ENCODE results near the gene MRTFB. TPM values are rescaled to one million over a fixed set of nuclear protein-coding genes. Genes with fewer than 3 reads are reported as not detected.

The MRTFB gene
- total and polyA plus RNA-seq, 2 of the 13 experiments (the other 11 are each of a cell fraction or from before 2014, with no cell fraction given), result 11.4 to 14.0 TPM

GRCh38 chr16:14071576-14072271 is 605 bp downstream of the MRTFB start (continued):
- TF ChIP-seq ZNF251 (CRISPR knock-in tag; IDR thresholded peaks at IDR 0.05) (no peak), ASH2L (IDR thresholded peaks at IDR 0.05; ENCODE audit: insufficient read length, low read depth, low read length) (peak; percentile 78), ISX (CRISPR knock-in tag; conservative IDR thresholded peaks at IDR 0.05) (0 out of 2 replicates have a peak, but pooled peaks have one; percentile 16), FOSL1 (CRISPR knock-in tag; IDR thresholded peaks at IDR 0.05; ENCODE audit: borderline replicate concordance) (no peak), CEBPB (IDR thresholded peaks at IDR 0.05; ENCODE audit: borderline replicate concordance, low read depth, low read length) (no peak), RBM39 (IDR thresholded peaks at IDR 0.05; ENCODE audit: low read depth, low read length, poor library complexity, severe bottlenecking) (peak; percentile 13), FOXK2 (IDR thresholded peaks at IDR 0.05) (no peak), RXRA (CRISPR knock-in tag; IDR thresholded peaks at IDR 0.05) (no peak), ZNF234 (CRISPR knock-in tag; conservative IDR thresholded peaks at IDR 0.05) (0 out of 2 replicates have a peak, but pooled peaks have one; percentile 31), ZBTB7B (CRISPR knock-in tag; IDR thresholded peaks at IDR 0.05) (peak; percentile 52; the same call in 1 of the 2 replicates), ZXDC (CRISPR knock-in tag; IDR thresholded peaks at IDR 0.05) (0 out of 2 replicates have a peak, but pooled peaks have one; percentile 58), ZNF24 (IDR thresholded peaks at IDR 0.05) (no peak), RBM22 (optimal IDR thresholded peaks at IDR 0.05; ENCODE audit: low read length) (no peak), CHD4 (IDR thresholded peaks at IDR 0.05; ENCODE audit: borderline replicate concordance, low read length) (0 out of 2 replicates have a peak, but pooled peaks have one; percentile 6), SRF (IDR thresholded peaks at IDR 0.05; ENCODE audit: low read depth, low read length) (no peak), ZC3H4 (CRISPR knock-in tag; IDR thresholded peaks at IDR 0.05; ENCODE audit: borderline replicate concordance) (no peak), GFI1 (CRISPR knock-in tag; IDR thresholded peaks at IDR 0.05; ENCODE audit: borderline replicate concordance) (no peak), SOX5 (CRISPR knock-in tag; IDR thresholded peaks at IDR 0.05; ENCODE audit: borderline replicate concordance) (no peak), ZNF687 (CRISPR knock-in tag; IDR thresholded peaks at IDR 0.05) (no peak), CREBL2 (CRISPR knock-in tag; IDR thresholded peaks at IDR 0.05; ENCODE audit: borderline replicate concordance) (no peak), ZSCAN31 (CRISPR knock-in tag; IDR thresholded peaks at IDR 0.05; ENCODE audit: low read depth) (no peak), ZNF597 (CRISPR knock-in tag; IDR thresholded peaks at IDR 0.05) (no peak), EZH2 (conservative IDR thresholded peaks at IDR 0.05; ENCODE audit: low read depth, low read length) (no peak)

Data from HepG2 (cell line).